ENCODE measurements around the gene GNB1L.
"Not testable (repeated sequence)": the region's sequence is repeated elsewhere in the genome, so short reads cannot be mapped to it uniquely, and the experiment has no call there.

GNB1L gene

DNA sequence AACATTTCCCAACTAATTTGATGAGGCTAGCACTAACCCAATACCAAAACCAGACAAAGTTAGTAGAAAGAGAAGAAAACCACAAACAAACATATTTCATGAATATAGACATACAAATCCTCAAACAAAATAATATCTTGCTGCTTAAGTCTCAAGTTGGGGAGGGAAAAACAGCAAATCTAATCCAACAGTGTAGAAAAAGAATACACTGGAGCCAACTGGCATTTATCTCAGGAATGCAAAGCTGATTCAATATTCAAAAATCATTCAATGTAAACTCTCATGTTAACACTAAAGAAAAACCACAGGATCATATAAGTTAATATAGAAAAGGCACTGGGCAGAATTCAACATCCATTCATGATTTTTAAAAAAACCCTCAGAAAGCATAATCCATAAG, 18.2 kb downstream of the GNB1L start:
- in situ Hi-C loops (cut with HindIII; ENCODE audit: low sequenced_read_pairs): no loop called here
- TF ChIP-seq, protein P1, sequence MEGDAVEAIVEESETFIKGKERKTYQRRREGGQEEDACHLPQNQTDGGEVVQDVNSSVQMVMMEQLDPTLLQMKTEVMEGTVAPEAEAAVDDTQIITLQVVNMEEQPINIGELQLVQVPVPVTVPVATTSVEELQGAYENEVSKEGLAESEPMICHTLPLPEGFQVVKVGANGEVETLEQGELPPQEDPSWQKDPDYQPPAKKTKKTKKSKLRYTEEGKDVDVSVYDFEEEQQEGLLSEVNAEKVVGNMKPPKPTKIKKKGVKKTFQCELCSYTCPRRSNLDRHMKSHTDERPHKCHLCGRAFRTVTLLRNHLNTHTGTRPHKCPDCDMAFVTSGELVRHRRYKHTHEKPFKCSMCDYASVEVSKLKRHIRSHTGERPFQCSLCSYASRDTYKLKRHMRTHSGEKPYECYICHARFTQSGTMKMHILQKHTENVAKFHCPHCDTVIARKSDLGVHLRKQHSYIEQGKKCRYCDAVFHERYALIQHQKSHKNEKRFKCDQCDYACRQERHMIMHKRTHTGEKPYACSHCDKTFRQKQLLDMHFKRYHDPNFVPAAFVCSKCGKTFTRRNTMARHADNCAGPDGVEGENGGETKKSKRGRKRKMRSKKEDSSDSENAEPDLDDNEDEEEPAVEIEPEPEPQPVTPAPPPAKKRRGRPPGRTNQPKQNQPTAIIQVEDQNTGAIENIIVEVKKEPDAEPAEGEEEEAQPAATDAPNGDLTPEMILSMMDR (IDR thresholded peaks at IDR 0.05; ENCODE audit: low read depth, low read length): no peak
- H3K4me3 ChIP-seq (ENCODE audit: low read depth, low read length): no peak overlapping the region
- no peak for DNase-seq (ENCODE audit: low read depth, low spot score)

DNA sequence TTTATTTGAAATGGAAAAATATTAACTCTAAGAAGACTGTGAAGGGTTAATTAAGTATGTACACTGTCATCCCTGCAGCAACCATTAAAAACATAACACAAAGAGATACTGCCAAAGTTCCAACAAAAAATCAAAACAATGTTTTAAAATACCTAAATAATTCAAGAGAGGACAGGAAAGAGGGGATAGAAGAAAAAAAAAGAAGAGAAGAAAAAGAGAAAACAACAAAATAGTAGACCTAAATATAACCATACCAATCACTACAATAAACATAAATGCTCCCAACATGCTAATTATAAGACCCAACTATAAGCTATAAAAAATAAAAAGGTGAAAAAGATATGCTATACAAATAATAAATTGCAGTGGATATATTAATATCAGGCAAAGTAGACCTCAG, 20.1 kb downstream of the GNB1L start:
- in situ Hi-C loops (cut with HindIII; ENCODE audit: low sequenced_read_pairs): no loop called here
- TF ChIP-seq, protein P1 (IDR thresholded peaks at IDR 0.05; ENCODE audit: low read depth, low read length): no peak
- no peak overlapping the region for H3K4me3 ChIP-seq (ENCODE audit: low read depth, low read length)
- DNase-seq (ENCODE audit: low read depth, low spot score): no peak

DNA sequence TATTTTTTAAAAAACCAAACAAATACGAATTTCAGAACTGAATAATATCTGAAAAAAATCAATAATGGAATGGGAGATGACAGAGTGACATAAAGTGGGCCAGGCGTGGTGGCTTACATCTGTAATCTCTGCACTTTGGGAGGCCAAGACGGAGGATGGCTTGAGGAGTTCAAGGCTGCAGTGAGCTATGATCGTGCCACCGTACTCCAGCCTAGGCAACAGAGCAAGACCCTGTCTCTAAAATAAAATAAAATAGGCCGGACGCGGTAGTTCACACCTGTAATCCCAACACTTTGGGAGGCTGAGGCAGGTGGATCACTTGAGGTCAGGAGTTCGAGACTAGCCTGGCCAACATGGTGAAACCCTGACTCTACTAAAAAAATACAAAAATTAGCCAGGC, 21.3 kb downstream of the GNB1L start:
- DNase-seq (ENCODE audit: low read depth, low spot score); H3K4me3 ChIP-seq (ENCODE audit: low read depth, low read length); in situ Hi-C loops (cut with HindIII; ENCODE audit: low sequenced_read_pairs): not testable (repeated sequence)

DNA sequence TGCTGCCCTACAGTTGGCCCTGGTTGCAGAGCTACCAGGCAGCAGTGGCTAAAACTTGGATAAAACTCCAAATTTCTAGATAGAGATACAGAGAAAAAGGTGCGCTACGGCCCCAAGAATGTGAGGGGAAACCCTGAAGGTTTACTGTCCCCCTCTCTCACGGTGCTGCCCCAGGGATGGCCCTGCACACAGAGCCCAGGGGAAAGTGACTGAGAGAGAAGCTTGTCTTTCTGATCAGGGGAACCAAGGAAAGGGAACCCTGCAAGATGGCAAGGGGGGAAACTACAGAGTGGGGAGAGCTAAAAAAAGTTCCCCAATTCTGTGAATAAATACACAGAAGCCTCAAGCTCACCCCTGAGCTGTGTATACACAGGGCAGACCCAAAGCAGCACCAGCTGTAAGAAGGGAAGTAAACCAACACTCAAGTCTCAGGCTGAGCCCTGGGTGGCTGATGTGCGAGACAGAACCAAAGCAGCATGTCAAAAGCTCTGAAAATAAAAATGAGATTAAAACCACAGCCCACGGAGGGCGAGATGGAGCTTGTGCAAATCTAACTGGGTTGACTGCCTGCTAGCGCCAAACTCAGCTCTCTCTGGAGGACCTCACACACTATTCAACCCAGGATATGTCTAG, 22.1 kb downstream of the GNB1L start:
- TF ChIP-seq, protein P1 (IDR thresholded peaks at IDR 0.05; ENCODE audit: low read depth, low read length): no peak
- H3K4me3 ChIP-seq (ENCODE audit: low read depth, low read length): no peak overlapping the region
- DNase-seq (ENCODE audit: low read depth, low spot score): no peak
- in situ Hi-C loops (cut with HindIII; ENCODE audit: low sequenced_read_pairs): no loop called here

DNA sequence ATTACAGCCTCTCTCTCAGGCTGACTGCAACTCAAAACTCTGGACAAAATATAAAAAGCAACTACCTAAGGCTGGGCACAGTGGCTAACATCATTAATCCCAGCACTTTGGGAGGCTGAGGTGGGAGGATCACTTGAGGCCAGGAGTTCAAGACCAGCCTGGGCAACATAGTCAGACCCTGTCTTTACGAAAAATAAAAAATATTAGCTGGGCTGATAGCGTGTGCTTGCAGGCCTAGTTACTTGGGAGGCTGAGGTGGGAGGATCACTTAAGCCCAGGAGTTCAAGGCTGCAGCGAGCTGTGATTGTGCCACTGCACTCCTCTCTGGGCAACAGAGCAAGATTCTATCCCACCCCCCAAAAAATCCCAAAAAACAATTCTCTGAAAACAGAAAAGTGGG, 22.7 kb downstream of the GNB1L start:
- H3K4me3 ChIP-seq (ENCODE audit: low read depth, low read length); in situ Hi-C loops (cut with HindIII; ENCODE audit: low sequenced_read_pairs): not testable (repeated sequence)

DNA sequence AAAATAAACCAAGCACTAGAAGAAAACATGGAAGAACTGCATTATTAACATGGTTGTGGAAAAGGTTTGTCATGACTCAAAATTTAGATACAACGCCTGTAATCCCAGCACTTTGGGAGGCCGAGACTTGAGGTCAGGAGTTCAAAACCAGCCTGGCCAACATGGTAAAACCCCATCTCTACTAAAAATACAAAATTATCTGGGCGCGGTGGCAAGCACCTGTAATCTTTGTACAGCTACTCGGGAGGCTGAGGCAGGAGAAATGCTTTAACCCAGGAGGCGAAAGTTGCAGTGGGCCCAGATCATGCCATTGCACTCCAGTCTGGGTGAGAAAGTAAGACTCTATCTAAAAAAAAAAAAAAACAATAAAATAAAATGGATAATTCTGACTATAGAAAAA, 23.7 kb downstream of the GNB1L start:
- no peak overlapping the region for H3K4me3 ChIP-seq (ENCODE audit: low read depth, low read length)
- DNase-seq (ENCODE audit: low read depth, low spot score): no peak
- TF ChIP-seq, protein P1 (IDR thresholded peaks at IDR 0.05; ENCODE audit: low read depth, low read length): no peak
- in situ Hi-C loops (cut with HindIII; ENCODE audit: low sequenced_read_pairs): no loop called here

More for the DNA sequence above, 22.7 kb downstream of the GNB1L start:
- DNase-seq (ENCODE audit: low read depth, low spot score): not testable (repeated sequence)

DNA sequence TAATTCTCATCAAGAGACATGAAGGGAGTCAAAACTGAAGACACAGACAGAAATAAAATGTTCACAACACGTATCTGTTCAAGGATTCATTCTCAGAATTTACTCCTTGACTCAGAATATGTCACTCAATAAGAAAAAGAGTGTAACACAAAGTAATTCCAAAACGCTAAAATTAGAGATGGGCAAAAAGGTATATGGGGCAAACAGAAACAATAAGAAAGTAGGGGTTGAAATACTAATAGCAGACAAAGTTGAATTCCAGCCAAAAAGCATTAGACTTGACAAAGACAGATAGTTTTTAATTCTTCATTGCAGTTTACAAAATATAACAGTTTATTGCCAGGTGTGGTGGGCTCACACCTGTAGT, 26.7 kb downstream of the GNB1L start:
- TF ChIP-seq, protein P1 (IDR thresholded peaks at IDR 0.05; ENCODE audit: low read depth, low read length): no peak
- no peak for DNase-seq (ENCODE audit: low read depth, low spot score)
- in situ Hi-C loops (cut with HindIII; ENCODE audit: low sequenced_read_pairs): no loop called here
- H3K4me3 ChIP-seq (ENCODE audit: low read depth, low read length): no peak overlapping the region

Measured in astrocyte of the spinal cord (primary cell).